GM10248 (cell line): ENCODE data around the gene ABLIM2.

ENCODE experiments used
- CTCF ChIA-PET: fragments of 300-600 bp; sonication (Branson Sonifier 250); formaldehyde crosslinking; extraction: SDS; loops from one replicate; lab custom pipeline; 2021; ENCODE audit warnings: antibody characterized with exemption; lab: Yijun Ruan, JAX
- POLR2A ChIA-PET: fragments of 350-650 bp; sonication (Branson Sonifier 250); formaldehyde crosslinking; extraction: SDS; loops from one replicate; lab custom pipeline; 2020; ENCODE audit warnings: antibody characterized with exemption; lab: Yijun Ruan, JAX
- DNase-seq: peaks from one replicate; pipeline ENCODE4 v3.0.0; 2012; ENCODE audit errors: extremely low spot score
- TF ChIP-seq, protein P1 (sequence below): IDR thresholded peaks from 2 replicates; pipeline ENCODE4 v1.5.1; 2012; ENCODE audit warnings: mild to moderate bottlenecking, low read depth; ENCODE audit errors: extremely low read depth, missing control alignments, control extremely low read depth

The ABLIM2 gene

GRCh38 chr4:8079031-8079885 is 79.4 kb downstream of the ABLIM2 start:
- ChIA-PET POLR2A (interaction anchor here (0.6 kb wide), 1 partner anchor 685 kb away, joined by 4 read pairs; no protein-coding TSS in a partner anchor), CTCF (no interaction called here)
- DNase-seq, result no peak
- TF ChIP-seq, protein P1, sequence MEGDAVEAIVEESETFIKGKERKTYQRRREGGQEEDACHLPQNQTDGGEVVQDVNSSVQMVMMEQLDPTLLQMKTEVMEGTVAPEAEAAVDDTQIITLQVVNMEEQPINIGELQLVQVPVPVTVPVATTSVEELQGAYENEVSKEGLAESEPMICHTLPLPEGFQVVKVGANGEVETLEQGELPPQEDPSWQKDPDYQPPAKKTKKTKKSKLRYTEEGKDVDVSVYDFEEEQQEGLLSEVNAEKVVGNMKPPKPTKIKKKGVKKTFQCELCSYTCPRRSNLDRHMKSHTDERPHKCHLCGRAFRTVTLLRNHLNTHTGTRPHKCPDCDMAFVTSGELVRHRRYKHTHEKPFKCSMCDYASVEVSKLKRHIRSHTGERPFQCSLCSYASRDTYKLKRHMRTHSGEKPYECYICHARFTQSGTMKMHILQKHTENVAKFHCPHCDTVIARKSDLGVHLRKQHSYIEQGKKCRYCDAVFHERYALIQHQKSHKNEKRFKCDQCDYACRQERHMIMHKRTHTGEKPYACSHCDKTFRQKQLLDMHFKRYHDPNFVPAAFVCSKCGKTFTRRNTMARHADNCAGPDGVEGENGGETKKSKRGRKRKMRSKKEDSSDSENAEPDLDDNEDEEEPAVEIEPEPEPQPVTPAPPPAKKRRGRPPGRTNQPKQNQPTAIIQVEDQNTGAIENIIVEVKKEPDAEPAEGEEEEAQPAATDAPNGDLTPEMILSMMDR, result no peak

DNA sequence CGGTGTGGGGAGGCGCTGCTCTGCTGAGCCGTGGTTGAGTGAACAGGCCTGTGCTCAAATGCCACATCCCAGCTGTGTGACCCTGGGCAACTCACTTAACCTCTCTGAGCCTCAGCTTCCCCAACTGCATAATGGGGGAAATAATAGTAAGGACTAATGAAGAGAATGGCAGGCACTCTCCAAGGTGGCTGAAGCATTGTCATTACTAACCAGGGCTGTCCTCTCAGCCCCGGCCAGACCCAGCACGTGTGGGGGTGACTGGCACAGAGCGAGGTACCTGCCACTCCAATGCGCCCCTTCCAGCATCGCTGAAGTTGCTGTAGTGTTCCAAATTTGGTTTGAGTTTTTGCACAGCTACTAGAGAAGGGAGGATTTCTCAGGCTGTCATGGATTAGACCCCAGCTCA is 80.0 kb downstream of the ABLIM2 start:
- POLR2A ChIA-PET, result no interaction called here
- TF ChIP-seq, protein P1, result no peak
- CTCF ChIA-PET, result no interaction called here
- DNase-seq, result no peak

DNA sequence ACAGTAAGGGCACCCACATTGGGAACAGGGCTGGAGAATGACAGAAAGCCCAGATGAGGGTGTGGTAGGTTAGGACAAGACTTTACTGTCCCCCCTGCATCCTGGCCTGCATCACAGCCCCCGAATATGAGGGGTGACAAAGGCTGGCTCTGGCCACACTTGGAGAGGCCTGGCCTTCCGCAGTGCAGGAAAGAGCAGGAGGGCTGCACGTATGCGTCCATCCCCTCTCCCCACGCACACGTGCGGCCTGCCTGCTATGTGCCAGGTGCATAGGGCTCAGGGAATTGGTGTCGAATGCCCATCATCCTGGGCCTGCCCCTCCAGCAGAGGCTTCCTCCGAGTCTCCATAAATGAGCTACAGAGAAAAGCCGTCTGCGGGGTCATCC is 80.5 kb downstream of the ABLIM2 start:
- POLR2A ChIA-PET, result no interaction called here
- CTCF ChIA-PET, result no interaction called here
- DNase-seq, result no peak
- TF ChIP-seq, protein P1, result no peak

DNA sequence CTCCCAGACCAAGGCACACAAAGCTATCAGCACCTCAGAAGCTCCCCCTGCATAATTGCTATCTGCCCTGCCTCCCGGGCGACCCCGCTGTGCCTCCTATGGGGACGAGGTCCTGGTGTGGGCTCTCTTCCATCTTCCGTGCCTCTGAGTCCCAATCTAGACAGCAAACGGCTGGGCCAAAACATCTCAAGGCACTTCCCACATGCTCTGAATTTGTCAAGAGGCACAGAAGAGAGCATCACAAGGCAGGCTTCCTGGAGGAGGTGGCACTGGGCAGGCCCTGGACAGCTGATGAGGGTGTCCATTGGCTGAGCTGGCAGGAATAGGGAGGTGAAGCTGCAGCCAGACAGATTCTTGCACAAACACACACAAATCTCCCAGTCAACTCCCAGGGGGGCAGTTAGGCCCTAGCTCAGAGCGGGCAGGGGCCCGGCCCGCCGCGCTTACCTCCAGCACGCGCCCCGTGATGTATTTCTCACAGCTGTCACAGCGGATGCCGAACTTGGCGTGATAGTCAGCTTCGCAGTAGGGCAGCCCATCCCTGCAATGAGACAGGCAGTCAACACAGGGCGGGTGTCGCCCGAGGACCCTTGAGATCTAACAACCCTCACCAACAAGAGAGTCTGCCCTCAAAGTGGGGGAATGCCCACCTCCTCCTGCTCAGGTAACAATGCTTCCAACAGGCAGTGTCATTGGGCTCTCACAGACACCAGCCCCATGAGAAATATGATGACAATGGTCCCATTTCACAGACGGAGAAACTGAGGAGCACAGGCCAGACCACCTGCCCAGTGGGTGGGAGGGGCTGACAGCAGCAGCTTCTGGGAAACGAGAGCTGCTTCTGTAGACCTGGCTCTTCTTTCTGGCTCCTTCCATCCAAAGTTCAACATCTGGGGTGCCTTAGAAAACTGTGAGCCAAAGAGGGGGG is 81.2 kb downstream of the ABLIM2 start:
- no peak for DNase-seq
- POLR2A ChIA-PET, result no interaction called here
- TF ChIP-seq, protein P1, result no peak
- CTCF ChIA-PET, result no interaction called here

DNA sequence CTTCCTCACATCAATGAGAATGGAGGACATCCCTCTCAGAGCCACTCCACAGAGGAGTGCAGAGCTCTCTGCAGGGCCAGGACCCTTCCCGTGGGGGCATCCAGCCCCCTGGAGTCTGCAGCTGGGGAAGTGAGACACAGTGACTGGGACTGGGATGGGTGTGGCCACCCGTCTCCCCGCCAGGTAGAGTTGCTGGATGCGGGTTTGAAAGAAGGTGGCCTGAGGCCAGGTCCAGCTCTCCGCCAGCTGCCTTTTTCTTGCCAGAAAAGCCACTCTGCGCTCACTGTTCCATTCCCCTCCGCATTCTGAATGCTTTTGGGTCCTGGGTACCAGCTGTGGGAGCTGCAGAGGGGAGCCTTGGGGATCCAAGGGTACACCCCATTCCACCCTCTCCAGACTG is 82.6 kb downstream of the ABLIM2 start:
- CTCF ChIA-PET, result no interaction called here
- TF ChIP-seq, protein P1, result no peak
- no peak for DNase-seq
- POLR2A ChIA-PET, result no interaction called here

DNA sequence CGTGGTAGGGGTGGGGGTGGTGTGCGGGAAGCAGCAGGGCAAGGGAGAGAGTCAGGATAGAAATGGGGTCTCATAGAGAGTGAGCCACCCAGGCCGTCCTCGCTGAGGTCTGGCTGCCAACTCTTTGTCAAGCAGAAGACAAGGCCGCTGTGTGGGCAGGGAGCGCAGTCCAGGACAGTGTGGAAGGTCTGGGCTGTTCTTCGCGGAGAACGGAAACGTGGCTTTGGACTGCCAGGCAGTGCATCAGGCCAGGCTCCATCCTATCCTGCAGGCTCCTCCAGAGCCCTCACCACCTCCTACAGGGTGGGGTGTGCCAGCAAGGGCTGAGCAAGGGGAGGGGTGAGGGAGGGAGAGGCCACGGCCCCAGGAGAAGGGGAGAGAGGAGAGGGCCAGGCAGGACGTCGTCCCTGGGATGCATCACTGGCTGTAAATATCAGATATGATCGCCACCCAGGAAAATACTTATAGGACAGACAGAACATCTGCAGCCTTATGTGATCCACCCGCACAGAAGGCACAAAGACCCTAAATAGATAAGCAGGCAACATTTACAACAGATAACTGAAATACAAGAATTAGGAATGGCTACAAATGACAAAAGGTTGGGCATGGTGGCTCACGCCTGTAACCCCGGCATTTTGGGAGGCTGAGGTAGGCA is 85.3 kb downstream of the ABLIM2 start:
- no peak for DNase-seq
- CTCF ChIA-PET, result no interaction called here
- POLR2A ChIA-PET, result no interaction called here
- TF ChIP-seq, protein P1, result no peak
